BLaER1 (cell line): ENCODE measurements around the gene SLC4A3.
"Not testable (repeated sequence)": the region's sequence is repeated elsewhere in the genome, so short reads cannot be mapped to it uniquely, and the experiment has no call there.

Experiments used
- H3K27ac ChIP-seq: shearing (Covaris generic); formaldehyde crosslinking; 2 replicates; pipeline ENCODE4 v1.8.1; 2022
- H3K27me3 ChIP-seq: shearing (Covaris generic); formaldehyde crosslinking; 2 replicates; pipeline ENCODE4 v1.8.1; 2022
- H3K36me3 ChIP-seq: shearing (Covaris generic); formaldehyde crosslinking; 2 replicates; pipeline ENCODE4 v1.8.1; 2022
- H3K4me1 ChIP-seq: shearing (Covaris generic); formaldehyde crosslinking; 2 replicates; pipeline ENCODE4 v1.8.1; 2022
- H3K4me2 ChIP-seq: shearing (Covaris generic); formaldehyde crosslinking; 2 replicates; pipeline ENCODE4 v1.8.1; 2022
- H3K4me3 ChIP-seq: shearing (Covaris generic); formaldehyde crosslinking; 2 replicates; pipeline ENCODE4 v1.8.1; 2022
- H3K9ac ChIP-seq: shearing (Covaris generic); formaldehyde crosslinking; 2 replicates; pipeline ENCODE4 v1.8.1; 2022
- H3K9me3 ChIP-seq: shearing (Covaris generic); formaldehyde crosslinking; 2 replicates; pipeline ENCODE4 v1.8.1; 2022
- H4K20me1 ChIP-seq: shearing (Covaris generic); formaldehyde crosslinking; 2 replicates; pipeline ENCODE4 v1.8.1; 2022
- Cebpa-rat ChIP-seq: shearing (Covaris generic); IDR thresholded peaks from 2 replicates; pipeline ENCODE4 v1.8.1; 2022

Gene SLC4A3

DNA sequence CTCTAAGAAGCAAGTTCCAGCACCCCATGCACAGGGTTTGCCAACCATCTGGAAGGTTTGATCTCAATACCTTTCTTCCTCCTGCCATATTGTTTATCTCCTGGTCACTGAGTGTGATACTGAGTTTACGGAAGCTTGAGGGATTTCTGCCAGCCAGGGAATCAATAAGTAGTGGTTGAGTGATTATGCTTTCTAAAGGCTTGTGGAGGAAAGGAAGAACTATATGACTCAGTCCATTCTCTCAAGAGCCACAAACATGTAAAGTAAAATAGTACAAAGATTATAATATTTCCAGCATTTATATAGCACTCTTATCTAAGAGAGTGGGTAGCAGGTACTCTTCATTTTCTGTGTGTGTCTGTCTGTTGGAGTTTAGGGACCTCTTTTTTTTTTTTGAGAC lies 49.2 kb downstream of the SLC4A3 start:
- Histone ChIP-seq H3K4me1 (no peaks in the 10 kb centered on the region), H3K27me3 (no peaks in the 10 kb centered on the region), H3K9me3 (peaks cover 2% of the 10 kb centered on the region; the same call in 1 of the 2 replicates), H3K4me2 (no peak overlapping the region), H3K27ac (no peak overlapping the region), H3K36me3 (no peaks in the 10 kb centered on the region), H4K20me1 (no peaks in the 10 kb centered on the region), H3K4me3 (no peak overlapping the region), H3K9ac (no peak overlapping the region)
- no peak for TF ChIP-seq Cebpa-rat

DNA sequence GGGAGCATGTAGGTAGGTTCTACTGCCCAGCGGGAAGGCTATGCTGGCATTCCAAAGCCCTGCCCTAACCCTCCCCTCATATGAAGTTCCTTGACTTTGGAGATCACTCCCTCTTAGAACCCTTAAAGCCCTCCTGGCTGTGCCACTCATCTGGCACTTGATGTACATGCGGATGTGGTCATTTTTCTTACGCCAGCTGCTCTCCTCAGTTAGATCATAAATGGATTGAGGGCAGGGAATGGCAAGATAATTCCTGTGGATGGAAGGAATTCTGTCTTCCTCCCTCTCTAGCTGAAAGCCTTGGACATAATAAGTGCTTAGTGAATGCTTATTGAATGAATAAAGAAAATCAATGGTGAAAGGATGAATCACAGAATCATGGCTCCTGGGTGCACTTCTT lies 51.6 kb downstream of the SLC4A3 start:
- Histone ChIP-seq H4K20me1 (no peaks in the 10 kb centered on the region), H3K4me1 (peaks cover 3% of the 10 kb centered on the region), H3K36me3 (no peaks in the 10 kb centered on the region), H3K9me3 (peaks cover 12% of the 10 kb centered on the region), H3K4me2 (no peak overlapping the region), H3K27me3 (no peaks in the 10 kb centered on the region), H3K9ac (no peak overlapping the region), H3K4me3 (no peak overlapping the region), H3K27ac (no peak overlapping the region)
- no peak for TF ChIP-seq Cebpa-rat

DNA sequence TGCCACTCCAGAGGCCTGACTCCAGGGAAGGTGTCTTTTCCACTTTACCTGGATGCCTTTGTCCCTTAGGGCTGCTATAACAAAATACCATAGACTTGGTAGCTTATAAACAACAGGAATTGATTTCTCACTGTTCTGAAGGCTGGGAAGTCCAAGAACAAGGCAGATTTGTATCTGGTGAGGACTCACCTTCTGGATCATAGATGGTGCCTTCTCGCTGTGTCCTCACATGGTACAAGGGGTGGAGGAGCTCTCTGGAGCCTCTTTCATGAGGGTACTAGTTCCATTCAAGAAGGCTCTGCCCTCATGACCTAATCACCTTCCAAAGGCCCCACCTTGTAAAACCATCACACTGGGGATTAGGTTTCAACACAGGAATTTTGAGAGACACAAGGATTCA lies 52.1 kb downstream of the SLC4A3 start:
- Histone ChIP-seq H3K27me3 (no peaks in the 10 kb centered on the region), H4K20me1 (no peaks in the 10 kb centered on the region), H3K4me3 (no peak overlapping the region), H3K27ac (no peak overlapping the region), H3K36me3 (no peaks in the 10 kb centered on the region), H3K4me2 (no peak overlapping the region), H3K4me1 (peaks cover 9% of the 10 kb centered on the region), H3K9me3 (peaks cover 12% of the 10 kb centered on the region), H3K9ac (no peak overlapping the region)
- no peak for TF ChIP-seq Cebpa-rat

DNA sequence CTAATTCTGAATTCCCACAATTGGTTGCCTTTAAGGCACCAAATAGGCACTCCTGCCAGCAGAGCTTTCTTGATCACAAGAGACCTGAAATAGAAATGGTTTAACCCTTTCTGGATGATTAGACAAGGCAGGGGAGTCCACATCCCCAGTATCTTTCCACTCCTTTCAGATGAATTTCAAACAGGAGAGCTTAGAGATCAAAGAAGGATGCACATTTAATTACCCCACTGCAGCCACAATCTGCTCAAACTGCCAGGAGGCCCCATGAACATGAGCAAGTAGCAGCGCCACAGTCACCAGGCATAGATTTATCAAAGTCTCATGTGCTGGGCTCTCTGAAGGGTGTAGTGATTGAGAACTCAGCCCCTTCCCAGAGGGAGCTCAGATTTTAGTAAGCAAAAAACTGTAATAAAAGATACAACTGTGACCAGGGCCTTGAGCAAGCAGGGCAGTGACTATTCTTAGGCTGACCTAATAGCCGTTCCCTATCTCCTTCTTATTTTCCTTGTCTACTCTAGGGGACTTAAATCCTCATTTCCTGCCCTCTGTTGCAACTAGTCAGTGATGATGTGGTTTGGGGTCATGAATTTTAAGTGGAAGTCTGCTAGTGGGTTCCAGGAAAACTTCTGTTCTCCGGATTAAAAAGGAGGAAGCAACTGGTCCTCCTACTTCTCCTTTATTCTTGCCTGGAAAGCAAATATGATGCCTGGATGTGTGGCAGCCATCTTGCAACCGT lies 53.7 kb downstream of the SLC4A3 start:
- Histone ChIP-seq H4K20me1 (no peaks in the 10 kb centered on the region), H3K27ac (no peak overlapping the region), H3K4me1 (peaks cover 22% of the 10 kb centered on the region), H3K4me3 (no peak overlapping the region), H3K4me2 (no peak overlapping the region), H3K27me3 (no peaks in the 10 kb centered on the region), H3K9ac (no peak overlapping the region), H3K36me3 (no peaks in the 10 kb centered on the region), H3K9me3 (peaks cover 12% of the 10 kb centered on the region)
- no peak for TF ChIP-seq Cebpa-rat

DNA sequence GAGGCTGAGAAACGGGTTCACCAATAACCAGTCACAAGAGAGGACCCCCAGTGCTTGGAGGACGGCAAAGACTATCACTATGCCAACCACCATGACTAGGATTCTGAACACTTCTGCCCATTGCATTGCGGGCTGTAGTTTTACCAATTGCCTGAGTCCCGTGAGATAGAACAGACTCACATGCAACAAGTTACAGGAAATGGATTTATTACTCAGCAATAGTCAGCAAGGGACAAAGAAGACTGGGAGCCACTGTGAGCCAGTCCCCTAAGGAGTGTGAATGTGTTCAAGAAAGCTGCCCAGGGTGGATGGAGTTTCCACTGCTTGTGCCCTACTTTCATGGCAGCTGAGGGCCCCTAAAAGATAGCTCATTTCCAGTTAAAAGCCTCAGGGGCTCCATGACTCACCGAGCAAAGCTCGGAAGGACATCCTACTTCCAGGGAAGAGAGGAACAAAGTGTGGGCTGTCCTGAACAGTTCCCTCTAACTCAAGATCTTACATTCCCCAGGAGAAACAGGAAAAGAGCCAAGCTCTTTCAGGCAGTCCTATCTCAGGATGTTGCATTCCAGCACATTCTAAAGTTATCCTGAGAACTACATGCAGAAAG lies 54.4 kb downstream of the SLC4A3 start:
- H3K36me3 ChIP-seq: no peaks in the 10 kb centered on the region
- H3K4me1 ChIP-seq: peaks cover 28% of the 10 kb centered on the region
- H3K9me3 ChIP-seq: peaks cover 12% of the 10 kb centered on the region
- H3K9ac ChIP-seq: no peak overlapping the region
- no peak overlapping the region for H3K4me3 ChIP-seq
- no peak overlapping the region for H3K27ac ChIP-seq
- H3K4me2 ChIP-seq: no peak overlapping the region
- no peaks in the 10 kb centered on the region for H4K20me1 ChIP-seq
- TF ChIP-seq Cebpa-rat: no peak
- H3K27me3 ChIP-seq: no peaks in the 10 kb centered on the region

DNA sequence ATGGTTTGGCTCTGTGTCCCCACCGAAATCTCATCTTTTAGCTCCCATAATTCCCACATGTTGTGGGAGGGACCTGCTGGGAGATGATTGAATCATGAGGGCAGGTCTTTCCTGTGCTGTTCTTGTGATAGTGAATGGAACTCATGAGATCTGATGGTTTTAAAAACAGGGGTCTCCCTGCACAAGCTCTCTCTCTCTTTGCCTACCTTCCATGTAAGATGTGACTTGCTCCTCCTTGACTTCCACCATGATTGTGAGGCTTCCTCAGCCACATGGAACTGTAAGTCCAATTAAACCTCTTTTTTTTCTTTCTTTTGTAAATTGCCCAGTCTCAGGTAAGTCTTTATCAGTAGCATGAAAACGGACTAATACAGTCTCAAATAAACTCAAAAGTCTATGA lies 56.0 kb downstream of the SLC4A3 start:
- not testable (repeated sequence) for H3K4me3 ChIP-seq, H3K27me3 ChIP-seq, H3K4me2 ChIP-seq, H3K36me3 ChIP-seq, H3K27ac ChIP-seq, H4K20me1 ChIP-seq, H3K9ac ChIP-seq
- H3K4me1 ChIP-seq: peaks cover 35% of the 10 kb centered on the region
- H3K9me3 ChIP-seq: peaks cover 12% of the 10 kb centered on the region

DNA sequence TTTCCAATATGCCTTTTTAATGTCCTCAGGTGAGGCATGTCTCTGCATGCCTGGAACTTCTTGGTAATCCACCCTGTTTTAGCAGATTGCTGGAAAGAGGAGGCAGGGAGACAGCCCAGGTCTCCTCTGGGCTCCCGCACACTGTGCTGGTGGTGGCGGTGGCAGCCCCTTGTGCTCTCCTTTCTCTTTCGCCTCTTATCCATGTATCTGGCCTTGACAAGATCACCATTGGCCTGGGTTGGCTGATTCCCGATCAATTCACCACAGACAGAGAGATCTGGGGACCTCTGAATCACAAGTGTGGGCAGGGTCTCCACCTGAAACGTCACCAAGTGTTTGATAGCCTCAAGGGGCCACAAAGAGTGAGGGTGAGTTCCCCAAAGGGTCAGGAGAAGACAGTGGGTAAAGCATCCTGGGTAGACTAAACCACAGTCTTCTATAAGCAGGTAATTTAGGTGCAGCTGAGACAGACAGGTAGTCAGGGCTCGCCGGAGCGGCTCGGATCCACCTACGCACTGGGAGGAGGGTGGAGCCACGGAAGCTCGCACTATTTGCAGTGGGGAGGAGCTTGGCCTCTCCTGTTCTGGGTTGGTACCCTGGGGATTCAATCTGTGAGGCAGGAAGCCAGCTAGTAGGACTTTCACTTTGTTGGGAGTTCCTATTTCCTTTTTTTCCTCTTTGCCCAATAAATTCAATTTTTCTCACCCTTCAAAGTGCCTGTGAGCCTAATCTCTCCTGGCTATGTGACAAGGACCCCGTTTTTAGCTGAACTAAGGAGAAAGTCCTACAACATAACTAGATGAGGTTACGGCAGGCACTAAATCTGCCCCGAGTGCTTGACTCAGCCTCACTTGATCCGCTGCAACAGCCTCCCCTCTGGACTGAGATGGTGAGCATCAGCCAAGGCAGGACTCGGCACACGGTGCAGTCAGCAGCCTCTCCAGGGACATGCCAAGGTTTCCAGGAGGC lies 57.6 kb downstream of the SLC4A3 start:
- no peaks in the 10 kb centered on the region for H3K36me3 ChIP-seq
- peaks cover 12% of the 10 kb centered on the region for H3K9me3 ChIP-seq
- TF ChIP-seq Cebpa-rat: no peak
- H3K4me2 ChIP-seq: peak overlapping the region; percentile 87
- no peaks in the 10 kb centered on the region for H3K27me3 ChIP-seq
- peak overlapping the region; percentile 63 for H3K9ac ChIP-seq
- H3K4me1 ChIP-seq: peaks cover 35% of the 10 kb centered on the region
- H4K20me1 ChIP-seq: no peaks in the 10 kb centered on the region
- H3K27ac ChIP-seq: peak overlapping the region; percentile 52
- peak overlapping the region; percentile 67 for H3K4me3 ChIP-seq

DNA sequence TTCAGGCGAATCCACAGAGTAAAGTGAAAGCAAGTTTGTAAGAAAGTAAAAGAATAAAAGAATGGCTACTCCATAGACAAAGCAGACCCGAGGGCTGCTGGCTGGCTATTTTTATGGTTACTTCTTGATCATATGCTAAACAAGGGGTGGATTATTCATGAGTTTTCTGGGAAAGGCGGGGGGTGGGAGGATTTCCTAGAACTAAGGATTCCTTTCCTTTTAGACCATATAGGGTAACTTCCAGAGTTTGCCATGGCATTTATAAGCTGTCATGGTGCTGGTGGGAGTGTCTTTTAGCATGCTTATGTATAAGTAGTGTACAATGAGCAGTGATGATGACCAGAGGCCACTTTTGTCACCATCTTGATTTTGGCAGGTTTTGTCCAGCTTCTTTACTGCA lies 59.8 kb downstream of the SLC4A3 start:
- H4K20me1 ChIP-seq: no peaks in the 10 kb centered on the region
- H3K4me1 ChIP-seq: peaks cover 58% of the 10 kb centered on the region
- H3K9ac ChIP-seq: no peak overlapping the region
- no peak for TF ChIP-seq Cebpa-rat
- no peak overlapping the region for H3K4me2 ChIP-seq
- H3K4me3 ChIP-seq: no peak overlapping the region
- no peak overlapping the region for H3K27ac ChIP-seq
- no peaks in the 10 kb centered on the region for H3K27me3 ChIP-seq
- H3K9me3 ChIP-seq: peaks cover 7% of the 10 kb centered on the region; the same call in 1 of the 2 replicates
- no peaks in the 10 kb centered on the region for H3K36me3 ChIP-seq

DNA sequence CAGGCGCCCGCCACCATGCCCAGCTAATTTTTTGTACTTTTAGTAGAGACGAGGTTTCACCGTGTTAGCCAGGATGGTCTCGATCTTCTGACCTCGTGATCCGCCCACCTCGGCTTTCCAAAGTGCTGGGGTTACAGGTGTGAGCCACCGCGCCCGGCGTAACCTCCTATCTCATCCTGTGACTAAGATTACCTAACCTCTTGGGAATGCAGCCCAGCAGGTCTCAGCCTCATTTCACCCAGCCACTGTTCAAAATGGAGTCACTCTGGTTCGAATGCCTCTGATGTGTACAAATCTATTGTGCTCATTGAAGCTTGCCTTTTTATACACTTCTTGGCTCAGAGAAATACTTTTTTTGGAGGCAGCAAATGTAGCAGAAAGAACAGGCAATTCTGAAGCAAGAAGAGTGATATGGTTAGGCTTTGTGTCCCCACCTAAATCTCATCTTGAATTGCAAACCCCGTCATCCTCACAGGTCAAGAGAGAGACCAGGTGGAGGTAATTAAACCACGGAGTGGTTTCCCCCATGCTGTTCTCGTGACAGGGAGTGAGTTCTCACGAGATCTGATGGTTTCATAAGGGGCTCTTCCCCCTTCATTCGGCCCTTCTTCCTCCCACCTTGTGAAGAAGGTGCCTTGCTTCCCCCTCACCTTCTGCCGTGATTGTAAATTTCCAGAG lies 60.6 kb downstream of the SLC4A3 start:
- H3K36me3 ChIP-seq: no peaks in the 10 kb centered on the region
- H3K27me3 ChIP-seq: no peaks in the 10 kb centered on the region
- peaks cover 7% of the 10 kb centered on the region; the same call in 1 of the 2 replicates for H3K9me3 ChIP-seq
- no peaks in the 10 kb centered on the region for H4K20me1 ChIP-seq
- no peak overlapping the region for H3K4me3 ChIP-seq
- H3K4me2 ChIP-seq: no peak overlapping the region
- H3K27ac ChIP-seq: no peak overlapping the region
- TF ChIP-seq Cebpa-rat: no peak
- H3K9ac ChIP-seq: no peak overlapping the region
- peaks cover 65% of the 10 kb centered on the region for H3K4me1 ChIP-seq
